NCI-H1048 (cell line): Measurements from ENCODE around the gene ST6GALNAC2.
A peak's percentile ranks its signal among the peaks of the same experiment; 100 is the strongest.

ENCODE experiments used
- DNase-seq: peaks from one replicate; lab custom pipeline; 2025; lab: John Stamatoyannopoulos, UW

Gene ST6GALNAC2

GRCh38 chr17:76599694-76600460 is 14.2 kb upstream of the ST6GALNAC2 start:
- DNase-seq: no peak

GRCh38 chr17:76598004-76598439 is 12.4 kb upstream of the ST6GALNAC2 start:
- DNase-seq: no peak

DNA sequence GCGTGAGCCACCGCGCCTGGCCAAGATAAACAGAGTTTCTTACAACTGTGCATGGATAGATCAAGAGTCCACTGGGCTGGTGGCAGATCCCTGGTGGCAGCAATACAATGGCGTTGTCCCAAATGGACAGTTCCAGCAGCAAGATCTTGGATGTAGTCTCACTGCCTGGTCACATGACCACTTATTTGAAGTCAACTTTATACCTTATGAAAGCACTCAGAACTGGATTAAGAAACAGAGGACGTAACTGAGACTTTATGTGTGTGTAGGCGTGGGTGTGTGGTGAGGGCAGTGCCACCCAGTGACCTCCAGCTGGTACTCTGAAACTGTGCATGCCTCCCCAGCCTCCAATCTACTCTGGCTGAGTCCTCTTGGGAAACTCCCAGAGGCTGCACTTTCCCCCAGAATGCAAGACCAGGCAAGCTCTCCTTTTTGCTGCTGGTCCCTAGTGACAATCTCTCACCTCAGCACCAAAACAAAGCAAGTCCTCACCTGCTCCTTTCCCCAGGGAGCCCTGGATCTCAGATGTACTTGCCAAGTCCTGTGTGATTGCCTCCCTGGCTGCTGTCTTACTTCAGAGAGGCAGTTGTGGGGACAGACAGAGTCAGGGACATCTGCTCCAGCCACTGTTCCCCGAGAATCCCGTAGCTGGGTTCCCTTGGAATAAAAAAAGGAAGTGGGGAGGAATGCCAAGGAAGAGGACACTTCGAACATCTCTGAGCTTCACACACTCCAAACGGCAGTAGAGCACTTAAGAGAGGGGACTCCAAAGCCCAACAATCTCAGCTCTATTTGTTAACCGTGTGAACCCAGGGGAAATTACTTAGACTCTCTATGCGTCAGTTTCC is 11.7 kb upstream of the ST6GALNAC2 start:
- no peak for DNase-seq

- DNase-seq: no peak
These were observed 9.0 kb upstream of the ST6GALNAC2 start for GRCh38 chr17:76594690-76595089.

- DNase-seq: no peak
These were observed 8.3 kb upstream of the ST6GALNAC2 start for GRCh38 chr17:76593959-76594358.

- no peak for DNase-seq
These were observed 7.7 kb upstream of the ST6GALNAC2 start for GRCh38 chr17:76593384-76593826.

DNA sequence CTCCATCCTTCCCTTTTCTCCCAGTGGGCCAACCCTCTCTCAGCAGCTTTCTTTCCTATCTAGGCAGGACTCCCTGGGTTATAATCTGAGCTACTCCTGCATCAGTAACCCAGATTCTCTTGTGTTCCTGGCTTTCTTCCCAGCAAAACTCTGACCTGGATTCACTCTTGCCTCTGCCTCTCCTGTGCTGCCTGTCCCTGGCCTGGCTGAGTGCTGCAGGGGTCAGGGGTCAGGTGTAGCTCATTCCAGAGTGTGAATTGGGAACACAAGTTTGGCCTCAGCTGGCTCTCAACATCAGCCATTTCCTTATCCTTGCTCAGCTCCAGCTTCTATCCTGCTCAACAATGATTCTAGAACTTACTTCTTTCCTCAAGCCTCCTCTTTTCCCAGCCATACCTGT is 2.5 kb upstream of the ST6GALNAC2 start:
- DNase-seq: no peak

GRCh38 chr17:76586741-76587487 is 1.3 kb upstream of the ST6GALNAC2 start:
- DNase-seq: no peak

DNA sequence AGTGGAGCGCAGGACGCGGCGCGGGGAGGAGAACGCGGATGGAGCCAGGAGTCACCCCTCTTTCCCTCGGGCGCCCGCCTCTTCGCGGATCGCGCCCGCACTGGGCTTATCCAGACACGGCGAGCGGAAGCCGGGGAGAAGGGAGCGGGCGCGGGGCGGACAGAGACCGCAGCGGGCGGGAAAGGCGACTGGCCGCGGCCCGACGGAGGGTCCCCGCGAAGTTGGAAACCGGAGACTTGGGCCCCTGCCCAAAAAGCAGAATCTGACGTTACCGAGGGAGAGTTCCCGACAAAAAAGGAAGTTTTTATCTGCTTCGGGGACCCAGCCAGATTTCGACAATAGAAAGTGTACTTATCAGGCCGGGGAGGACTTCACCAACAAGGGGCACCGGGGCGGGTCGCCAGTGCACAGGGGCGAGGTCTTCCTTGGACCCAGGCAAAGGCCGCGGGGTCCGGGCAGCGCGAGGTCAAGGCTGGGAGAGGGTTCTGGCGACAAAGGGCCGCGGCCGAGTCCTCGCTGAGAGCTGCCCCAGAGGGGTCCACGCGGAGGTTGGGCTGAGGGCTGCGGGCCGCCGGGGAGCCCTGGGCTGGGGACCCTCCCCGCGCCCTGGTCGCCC is 519 bp downstream of the ST6GALNAC2 start:
- DNase-seq: peak; percentile 12

- no peak for DNase-seq
These were observed 1.1 kb downstream of the ST6GALNAC2 start for GRCh38 chr17:76584427-76585032.

GRCh38 chr17:76582660-76583059 is 3.0 kb downstream of the ST6GALNAC2 start:
- DNase-seq: no peak

DNA sequence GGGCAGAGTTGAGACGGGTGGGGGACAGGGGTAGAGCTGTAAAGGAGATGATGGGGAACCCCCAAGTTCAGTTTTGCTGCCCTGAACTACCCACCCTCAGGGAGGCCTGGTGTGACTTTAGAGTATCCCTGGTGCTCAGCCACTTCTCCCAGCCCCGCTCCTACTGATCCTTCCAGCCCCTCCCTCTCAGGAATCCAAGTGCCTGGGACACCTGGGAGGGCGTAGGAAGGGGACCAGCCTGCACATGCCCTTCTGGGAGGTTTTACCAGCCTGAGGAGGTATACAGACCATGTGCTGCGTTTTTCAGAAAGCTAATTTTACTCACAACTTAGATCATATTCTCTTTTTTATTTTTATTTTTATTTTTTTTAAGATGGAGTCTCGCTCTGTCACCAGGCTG is 4.1 kb downstream of the ST6GALNAC2 start:
- no peak for DNase-seq

DNA sequence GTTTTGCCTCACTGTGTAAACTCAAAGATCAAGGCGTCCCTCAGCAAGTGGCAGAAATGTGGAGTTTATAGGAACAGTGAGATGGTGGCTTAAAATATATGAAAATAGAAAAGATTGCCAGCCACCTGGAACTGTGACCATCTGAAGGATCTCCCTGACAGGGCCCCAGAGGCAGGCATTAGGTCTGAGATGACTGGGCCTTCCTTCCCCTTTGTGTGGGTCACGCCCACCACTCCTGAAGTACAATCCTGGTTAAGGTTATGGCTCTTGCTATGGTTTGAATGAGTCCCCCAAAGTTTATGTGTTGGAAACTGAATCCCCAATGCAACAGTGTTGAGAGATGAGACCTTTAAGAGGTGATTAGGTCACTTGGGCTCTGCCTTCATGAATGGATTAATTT is 6.4 kb downstream of the ST6GALNAC2 start:
- no peak for DNase-seq

DNA sequence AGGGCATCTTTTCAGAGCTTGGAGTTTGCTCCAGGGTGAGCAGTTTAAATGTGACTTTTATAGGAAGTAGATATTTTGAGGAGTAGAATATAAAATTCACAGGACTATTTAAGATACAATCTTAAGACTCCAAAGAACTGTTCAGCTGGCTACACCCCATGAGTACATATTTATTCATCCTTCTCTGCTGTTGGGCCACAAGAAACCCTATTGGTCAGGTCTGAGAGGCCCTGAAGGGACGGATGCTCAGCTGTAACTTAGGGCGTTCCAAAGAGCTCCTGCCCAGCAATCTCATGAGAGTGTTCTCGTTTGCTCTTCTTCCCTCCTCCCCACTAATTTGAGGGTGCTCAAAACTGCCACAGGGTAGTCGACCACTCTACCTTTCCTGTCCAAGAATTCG is 7.3 kb downstream of the ST6GALNAC2 start:
- no peak for DNase-seq

GRCh38 chr17:76577876-76578275 is 7.8 kb downstream of the ST6GALNAC2 start:
- DNase-seq: no peak

GRCh38 chr17:76576189-76576588 is 9.5 kb downstream of the ST6GALNAC2 start:
- no peak for DNase-seq

DNA sequence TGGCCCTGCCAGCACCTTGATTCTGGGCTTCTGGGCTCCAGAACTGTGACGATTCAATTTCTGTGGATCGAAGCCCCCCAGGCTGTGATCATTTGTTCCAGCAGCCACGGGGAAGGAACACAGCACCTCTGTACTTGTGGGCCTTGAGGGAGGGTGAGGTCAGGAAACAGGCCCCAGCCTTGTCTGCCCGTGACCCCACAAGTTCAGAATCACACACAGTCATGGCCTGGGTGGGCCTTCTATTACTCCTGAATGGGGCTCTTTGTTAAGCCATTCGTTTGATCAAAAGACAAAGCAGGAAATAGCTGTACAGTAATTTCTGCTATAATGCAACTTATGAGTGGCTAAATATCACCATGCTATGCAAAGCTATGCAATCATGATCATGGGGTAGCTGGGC is 10.1 kb downstream of the ST6GALNAC2 start:
- DNase-seq: no peak

- DNase-seq: no peak
These were observed 11.5 kb downstream of the ST6GALNAC2 start for GRCh38 chr17:76574166-76574565.

GRCh38 chr17:76573096-76573495 is 12.6 kb downstream of the ST6GALNAC2 start:
- no peak for DNase-seq

GRCh38 chr17:76572201-76572910 is 13.3 kb downstream of the ST6GALNAC2 start:
- no peak for DNase-seq
